Mucosa of descending colon (tissue), 3 donors: ENCODE data around the gene TMEM141. TPM values are rescaled to one million over a fixed set of nuclear protein-coding genes. Genes with fewer than 3 reads are reported as not detected.

Source experiments
- ATAC-seq: fragments of 200-7000 bp; cut with Tn5 transposase; one replicate; pipeline ENCODE4 v1.9.1; 2020; ENCODE audit warnings: mild to moderate bottlenecking, moderate library complexity
- DNase-seq, 3 donors: peaks; one replicate each; pipeline ENCODE4 v3.0.0-alpha.2; 2020
- H3K36me3 ChIP-seq: fragments of 200-600 bp; one replicate; pipeline ENCODE4 v1.8.0; 2021; ENCODE audit warnings: low read depth, mild to moderate bottlenecking
- H3K4me1 ChIP-seq: fragments of 200-600 bp; one replicate; pipeline ENCODE4 v1.8.0; 2021; ENCODE audit warnings: low read depth, mild to moderate bottlenecking
- H3K4me3 ChIP-seq: fragments of 200-600 bp; one replicate; pipeline ENCODE4 v1.8.0; 2021; ENCODE audit warnings: mild to moderate bottlenecking
- H3K9me3 ChIP-seq: fragments of 200-600 bp; one replicate; pipeline ENCODE4 v1.8.0; 2021; ENCODE audit warnings: mild to moderate bottlenecking
- intact Hi-C, 2 donors: fragments of 100-400 bp; cut with DNase I in 1 of 2; cut with micrococcal nuclease in 1 of 2; formaldehyde crosslinking; loops; one replicate each; pipeline versions ENCODE4 v1.11.0 to v1.11.1; 2022; cut with DNase I, micrococcal nuclease
- total RNA-seq, 3 donors: library from RNA; stranded (reverse); fragmentation: NEBNext Ultra II Directional in 2 of 3; extraction: Animal tissue kit (Norgen Biotek cat#: 25700) in 2 of 3; gene quantifications; one replicate each; pipeline versions ENCODE4 v1.2.1 to v1.2.4, GENCODE V29; 2021 to 2023
- TF ChIP-seq, protein P1 (sequence below): fragments of 200-600 bp; IDR thresholded peaks from one replicate; pipeline ENCODE4 v1.8.0; 2022; ENCODE audit warnings: antibody characterized with exemption, mild to moderate bottlenecking
- donor health status: DM: no; HTN: no; CAD: no; lungs with moderate emphysema.
- donor health status: DM: no; HTN: no; CAD: no.
- donor health status: DM: no; HTN: yes; CAD: no.

TMEM141 gene
- total RNA-seq, 3 donors from 2014 or later, result 110 to 373 (median 127) TPM

GRCh38 chr9:136748201-136748600 is 42.9 kb upstream of the TMEM141 start, which contains the start of gene LCN6:
Gene LCN6 (minus strand): TSS chr9:136748525. CDS start chr9:136748483, 42 bp downstream.
- H3K4me1 ChIP-seq, result no peaks in the 10 kb centered on the region
- peak in 2 of 3 donors; percentile 14 to 43 for DNase-seq
- ATAC-seq, result no peak
- intact Hi-C loops, result no loop called here
- TF ChIP-seq, protein P1, sequence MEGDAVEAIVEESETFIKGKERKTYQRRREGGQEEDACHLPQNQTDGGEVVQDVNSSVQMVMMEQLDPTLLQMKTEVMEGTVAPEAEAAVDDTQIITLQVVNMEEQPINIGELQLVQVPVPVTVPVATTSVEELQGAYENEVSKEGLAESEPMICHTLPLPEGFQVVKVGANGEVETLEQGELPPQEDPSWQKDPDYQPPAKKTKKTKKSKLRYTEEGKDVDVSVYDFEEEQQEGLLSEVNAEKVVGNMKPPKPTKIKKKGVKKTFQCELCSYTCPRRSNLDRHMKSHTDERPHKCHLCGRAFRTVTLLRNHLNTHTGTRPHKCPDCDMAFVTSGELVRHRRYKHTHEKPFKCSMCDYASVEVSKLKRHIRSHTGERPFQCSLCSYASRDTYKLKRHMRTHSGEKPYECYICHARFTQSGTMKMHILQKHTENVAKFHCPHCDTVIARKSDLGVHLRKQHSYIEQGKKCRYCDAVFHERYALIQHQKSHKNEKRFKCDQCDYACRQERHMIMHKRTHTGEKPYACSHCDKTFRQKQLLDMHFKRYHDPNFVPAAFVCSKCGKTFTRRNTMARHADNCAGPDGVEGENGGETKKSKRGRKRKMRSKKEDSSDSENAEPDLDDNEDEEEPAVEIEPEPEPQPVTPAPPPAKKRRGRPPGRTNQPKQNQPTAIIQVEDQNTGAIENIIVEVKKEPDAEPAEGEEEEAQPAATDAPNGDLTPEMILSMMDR, result no peak
- no peaks in the 10 kb centered on the region for H3K36me3 ChIP-seq
- H3K9me3 ChIP-seq, result no peaks in the 10 kb centered on the region
- H3K4me3 ChIP-seq, result no peak within 1 kb of the TSS

DNA sequence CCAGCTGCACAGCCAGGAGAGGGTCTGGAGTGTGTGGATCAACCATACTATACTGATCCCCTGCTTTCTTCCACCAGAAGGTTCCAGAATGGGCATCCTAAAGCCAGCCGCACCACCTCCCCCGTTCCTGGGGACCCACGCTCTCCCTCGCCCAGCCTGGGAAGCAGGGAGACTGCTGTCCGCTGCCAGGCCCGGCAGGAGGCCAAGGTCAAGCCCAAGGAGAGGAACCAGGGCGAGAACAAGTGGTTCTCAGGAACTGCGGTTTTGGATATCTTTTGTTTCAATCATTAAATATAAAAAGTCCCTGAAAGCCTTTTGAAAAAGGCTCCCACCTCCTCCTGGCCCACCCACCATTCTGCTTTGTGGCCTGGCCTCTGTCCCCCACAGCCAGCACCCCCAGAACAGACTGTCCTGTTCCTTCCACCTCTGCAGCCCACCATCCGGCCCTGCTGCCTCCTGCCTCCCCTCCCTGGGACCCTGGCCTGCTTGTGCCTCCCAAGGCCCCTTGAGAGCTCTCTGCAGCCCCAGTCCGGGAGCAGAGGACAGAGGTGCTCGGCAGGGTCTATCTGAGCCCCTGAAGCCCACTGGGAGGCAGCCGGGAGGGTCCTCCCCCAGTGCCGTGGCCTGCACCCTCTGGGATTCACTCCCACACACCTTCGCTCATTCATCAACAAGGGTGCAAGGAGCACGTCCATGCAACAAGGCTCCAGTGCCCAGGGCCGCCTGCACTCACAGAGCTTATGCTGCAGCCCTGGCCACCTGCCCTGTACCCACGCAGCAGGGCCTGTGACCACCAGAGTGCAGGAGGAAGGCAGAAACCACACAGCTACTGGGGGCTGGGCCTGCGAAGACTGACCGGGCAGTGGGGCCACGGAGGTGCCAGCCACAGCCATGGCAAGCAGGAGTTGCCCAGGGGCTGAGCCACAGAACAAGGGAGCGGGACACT is 42.2 kb upstream of the TMEM141 start:
- H3K36me3 ChIP-seq, result no peaks in the 10 kb centered on the region
- no peaks in the 10 kb centered on the region for H3K9me3 ChIP-seq
- peak; percentile 9 for ATAC-seq
- TF ChIP-seq, protein P1, result no peak
- DNase-seq, result peak in 1 of 3 donors; percentile 17
- intact Hi-C loops, result no loop called here
- H3K4me3 ChIP-seq, result no peak overlapping the region
- no peaks in the 10 kb centered on the region for H3K4me1 ChIP-seq

DNA sequence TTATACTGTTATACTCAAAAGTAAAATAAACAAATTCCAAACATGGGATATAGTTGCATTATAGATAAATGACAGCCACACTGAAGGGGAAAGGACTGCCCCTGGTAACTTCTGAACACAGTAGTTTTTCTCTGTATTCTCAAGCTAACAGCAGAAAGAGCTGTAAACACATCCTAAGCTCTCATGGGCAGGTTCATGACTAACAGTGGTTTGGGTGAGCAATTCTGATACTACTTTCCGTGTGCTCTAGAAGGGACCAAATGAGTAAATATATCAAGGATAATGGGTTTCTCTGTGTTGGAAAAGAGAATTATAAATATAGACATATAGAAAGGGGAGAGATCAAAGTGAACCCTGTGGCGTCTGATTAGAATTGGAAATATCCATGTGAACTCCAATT is 40.6 kb upstream of the TMEM141 start:
- no peak for ATAC-seq
- no peak for DNase-seq
- no peaks in the 10 kb centered on the region for H3K9me3 ChIP-seq
- TF ChIP-seq, protein P1, result no peak
- intact Hi-C loops, result no loop called here
- H3K4me1 ChIP-seq, result no peaks in the 10 kb centered on the region
- H3K36me3 ChIP-seq, result no peaks in the 10 kb centered on the region
- no peak overlapping the region for H3K4me3 ChIP-seq

DNA sequence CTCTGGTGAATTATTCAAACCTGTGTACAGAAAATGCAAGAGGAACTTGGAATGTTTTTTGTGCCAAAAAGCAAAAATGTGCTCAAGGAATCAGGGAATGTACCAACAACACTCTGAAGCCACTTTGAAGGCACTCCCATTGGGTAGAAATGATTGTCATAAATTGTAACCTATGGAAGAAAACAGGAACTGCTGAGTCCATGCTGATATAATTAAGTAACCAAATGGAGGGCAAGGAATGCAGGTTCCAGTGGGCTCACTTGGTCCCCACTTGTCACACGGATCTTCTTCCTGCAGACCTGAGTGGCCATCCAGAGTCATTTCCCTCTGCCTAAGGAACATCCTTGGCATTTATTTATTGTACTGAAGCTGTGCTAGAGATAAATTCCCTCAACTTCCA is 39.9 kb upstream of the TMEM141 start:
- Histone ChIP-seq H3K9me3 (no peaks in the 10 kb centered on the region), H3K4me3 (no peak overlapping the region), H3K4me1 (no peaks in the 10 kb centered on the region), H3K36me3 (no peaks in the 10 kb centered on the region)
- ATAC-seq (no peak), DNase-seq (no peak)
- TF ChIP-seq, protein P1, result no peak
- intact Hi-C loops, result no loop called here

DNA sequence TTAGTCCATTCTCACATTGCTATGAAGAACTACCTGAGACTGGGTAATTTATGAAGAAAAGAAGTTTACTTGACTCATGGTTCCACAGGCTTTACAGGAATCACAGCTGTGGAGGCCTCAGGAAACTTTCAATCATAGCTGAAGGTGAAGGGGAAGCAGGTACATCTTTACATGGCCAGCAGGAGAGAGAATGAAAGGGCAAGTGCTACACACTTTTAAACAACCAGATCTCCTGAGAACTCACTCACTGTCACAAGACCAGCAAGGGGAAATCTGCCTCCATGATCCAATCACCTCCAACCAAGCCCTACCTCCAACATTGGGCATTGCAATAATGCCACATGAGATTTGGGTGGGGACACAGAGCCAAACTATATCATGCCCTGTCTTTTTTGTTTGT is 39.3 kb upstream of the TMEM141 start:
- no peaks in the 10 kb centered on the region for H3K36me3 ChIP-seq
- intact Hi-C loops, result no loop called here
- ATAC-seq (no peak), DNase-seq (no peak)
- no peak overlapping the region for H3K4me3 ChIP-seq
- H3K4me1 ChIP-seq, result no peaks in the 10 kb centered on the region
- TF ChIP-seq, protein P1, result no peak
- no peaks in the 10 kb centered on the region for H3K9me3 ChIP-seq
